Neutrophil (primary cell): ENCODE results near the gene B4GALNT2.

Experiments
- H3K27ac ChIP-seq: fragments of 200-600 bp; sonication (generic); 2 replicates; pipeline ENCODE4 v1.5.1; 2016; ENCODE audit warnings: mild to moderate bottlenecking, moderate library complexity
- H3K27me3 ChIP-seq: fragments of 200-600 bp; sonication (generic); 2 replicates; pipeline ENCODE4 v1.6.0; 2016; ENCODE audit warnings: mild to moderate bottlenecking
- H3K36me3 ChIP-seq: fragments of 200-600 bp; sonication (generic); 2 replicates; pipeline ENCODE4 v1.5.1; 2017
- H3K4me1 ChIP-seq, 2 experiments: fragments of 200-600 bp in 1 of 2; sonication (generic) in 1 of 2; 1 replicate in 1 of 2; 2 replicates in 1 of 2; pipeline versions ENCODE4 v1.5.1 to v1.6.1; 2013 to 2016; ENCODE audit warnings: low read depth in 1 of 2, low read length in 1 of 2, mild to moderate bottlenecking in 1 of 2, moderate library complexity in 1 of 2; ENCODE audit not compliant: control insufficient read depth in 1 of 2, insufficient read depth in 1 of 2
- H3K4me3 ChIP-seq, 2 experiments: fragments of 200-600 bp in 1 of 2; sonication (generic) in 1 of 2; 1 replicate in 1 of 2; 2 replicates in 1 of 2; pipeline ENCODE4 v1.5.1; 2013 to 2016; ENCODE audit warnings: low read depth in 1 of 2, low read length in 1 of 2, mild to moderate bottlenecking in 1 of 2, moderate library complexity in 1 of 2
- H3K9me3 ChIP-seq: fragments of 200-600 bp; sonication (generic); 2 replicates; pipeline ENCODE4 v1.5.1; 2016
- CTCF ChIP-seq: fragments of 200-600 bp; sonication (generic); IDR thresholded peaks from 2 replicates; pipeline ENCODE4 v1.5.1; 2016; ENCODE audit warnings: antibody characterized with exemption

B4GALNT2 gene

GRCh38 chr17:49104511-49105074, 28.0 kb upstream of the B4GALNT2 start:
- Histone ChIP-seq H3K27me3 (peaks cover 25% of the 10 kb centered on the region), H3K9me3 (no peaks in the 10 kb centered on the region), H3K4me1 (no peaks in the 10 kb centered on the region), H3K4me3 (no peak overlapping the region), H3K36me3 (no peaks in the 10 kb centered on the region), H3K27ac (no peak overlapping the region)
- no peak for TF ChIP-seq CTCF

- H3K27me3 ChIP-seq = peaks cover 30% of the 10 kb centered on the region
- H3K4me1 ChIP-seq = no peaks in the 10 kb centered on the region
- no peak for TF ChIP-seq CTCF
- H3K36me3 ChIP-seq = no peaks in the 10 kb centered on the region
- no peaks in the 10 kb centered on the region for H3K9me3 ChIP-seq
- no peak overlapping the region for H3K4me3 ChIP-seq
- H3K27ac ChIP-seq = no peak overlapping the region
Measured at GRCh38 chr17:49106321-49107210, 26.0 kb upstream of the B4GALNT2 start.

GRCh38 chr17:49107211-49107557, 25.4 kb upstream of the B4GALNT2 start:
- no peak for TF ChIP-seq CTCF
- peaks cover 30% of the 10 kb centered on the region for H3K27me3 ChIP-seq
- H3K36me3 ChIP-seq = no peaks in the 10 kb centered on the region
- no peaks in the 10 kb centered on the region for H3K4me1 ChIP-seq
- H3K9me3 ChIP-seq = no peaks in the 10 kb centered on the region
- no peak overlapping the region for H3K27ac ChIP-seq
- no peak overlapping the region for H3K4me3 ChIP-seq

- no peak overlapping the region for H3K4me3 ChIP-seq
- no peak overlapping the region for H3K27ac ChIP-seq
- no peak for TF ChIP-seq CTCF
- H3K9me3 ChIP-seq = no peaks in the 10 kb centered on the region
- H3K36me3 ChIP-seq = no peaks in the 10 kb centered on the region
- no peaks in the 10 kb centered on the region for H3K4me1 ChIP-seq
- peaks cover 39% of the 10 kb centered on the region for H3K27me3 ChIP-seq
Measured at GRCh38 chr17:49108318-49108717, 24.3 kb upstream of the B4GALNT2 start.

GRCh38 chr17:49110509-49110908, 22.1 kb upstream of the B4GALNT2 start:
- Histone ChIP-seq H3K9me3 (no peaks in the 10 kb centered on the region), H3K27ac (no peak overlapping the region), H3K36me3 (no peaks in the 10 kb centered on the region), H3K4me1 (no peaks in the 10 kb centered on the region), H3K27me3 (peaks cover 56% of the 10 kb centered on the region), H3K4me3 (no peak overlapping the region)
- TF ChIP-seq CTCF = no peak
